ENCODE data around the gene CCDC183. TPM values are rescaled to one million over a fixed set of nuclear protein-coding genes. Genes with fewer than 3 reads are reported as not detected.
A peak's percentile ranks its signal among the peaks of the same experiment; 100 is the strongest.
"Not testable (repeated sequence)": the region's sequence is repeated elsewhere in the genome, so short reads cannot be mapped to it uniquely, and the experiment has no call there.

The CCDC183 gene
- total RNA-seq, 1 donor from 2014 or later = not detected

- no peak for ATAC-seq
Measured at GRCh38 chr9:136825295-136826187, 29.4 kb downstream of the CCDC183 start.

GRCh38 chr9:136826188-136826541, 30.0 kb downstream of the CCDC183 start:
- ATAC-seq = no peak

- no peak for ATAC-seq
Measured at GRCh38 chr9:136826703-136827582, 30.8 kb downstream of the CCDC183 start.

GRCh38 chr9:136827794-136828473, 31.8 kb downstream of the CCDC183 start:
- ATAC-seq = no peak

GRCh38 chr9:136828474-136829140, 32.5 kb downstream of the CCDC183 start:
- no peak for ATAC-seq

- ATAC-seq = no peak
Measured at GRCh38 chr9:136829412-136829811, 33.3 kb downstream of the CCDC183 start.

- peak; percentile 7 for ATAC-seq
Measured at GRCh38 chr9:136829981-136830885, 34.1 kb downstream of the CCDC183 start.

GRCh38 chr9:136831002-136831719, 35.0 kb downstream of the CCDC183 start:
- no peak for ATAC-seq

GRCh38 chr9:136831720-136832104, 35.6 kb downstream of the CCDC183 start:
- ATAC-seq = no peak

- ATAC-seq = no peak
Measured at GRCh38 chr9:136832581-136832980, 36.4 kb downstream of the CCDC183 start.

- ATAC-seq = not testable (repeated sequence)
Measured at GRCh38 chr9:136833381-136834048, 37.4 kb downstream of the CCDC183 start.

GRCh38 chr9:136835162-136835931, 39.2 kb downstream of the CCDC183 start:
- no peak for ATAC-seq

GRCh38 chr9:136835932-136836904, 40.1 kb downstream of the CCDC183 start:
- no peak for ATAC-seq

- ATAC-seq = no peak
Measured at GRCh38 chr9:136837146-136837855, 41.2 kb downstream of the CCDC183 start.

GRCh38 chr9:136837856-136838277, 41.7 kb downstream of the CCDC183 start:
- ATAC-seq = not testable (repeated sequence)

- no peak for ATAC-seq
Measured at GRCh38 chr9:136838314-136839228, 42.4 kb downstream of the CCDC183 start.
